Activated naive CD4-positive, alpha-beta T cell treated with anti-CD3 and anti-CD28 coated beads, Interleukin-2, amount 50 U/mL, for 16 hours (primary cell): ENCODE data around the gene MC5R.

Experiments used
- DNase-seq: peaks from one replicate; pipeline ENCODE4 v3.0.0-alpha.2; 2020

Gene MC5R

DNA sequence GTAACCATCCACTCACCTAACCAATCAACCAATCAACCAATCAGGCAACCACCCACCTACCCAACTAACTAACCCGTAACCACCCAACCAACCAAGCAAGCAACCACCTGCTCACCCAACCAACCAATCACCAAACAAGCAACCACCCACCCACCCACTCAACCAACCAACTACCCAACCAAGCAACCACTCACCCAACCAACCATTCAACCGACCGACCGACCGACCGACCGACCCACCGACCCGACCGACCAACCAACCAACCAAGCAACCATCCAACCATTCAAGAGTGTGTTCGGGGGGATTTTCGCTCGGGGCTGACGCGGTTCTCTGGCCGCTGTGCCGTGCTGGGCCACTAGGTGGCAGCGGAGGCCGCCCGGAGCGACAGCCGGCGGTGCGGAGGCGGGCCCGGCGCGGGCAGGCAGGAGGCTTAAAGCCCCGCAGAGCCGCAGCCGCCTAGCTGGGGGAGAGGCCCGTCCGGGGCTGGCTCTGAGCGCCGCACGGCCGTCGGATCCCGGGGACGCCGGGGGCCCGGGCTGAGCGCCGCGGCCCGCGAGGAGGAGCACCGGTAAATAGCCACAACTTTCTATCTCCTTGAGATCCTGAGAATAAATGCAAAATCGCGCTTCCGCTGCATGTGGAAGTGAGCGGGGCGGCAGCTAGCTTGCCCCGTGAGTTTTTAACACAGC is at the start of gene MC5R:
Gene MC5R (plus strand): TSS at position 443 of the 689 bp plus-strand sequence. CDS start 1,617 bp downstream, outside the sequence.
- DNase-seq = peak; percentile 78

DNA sequence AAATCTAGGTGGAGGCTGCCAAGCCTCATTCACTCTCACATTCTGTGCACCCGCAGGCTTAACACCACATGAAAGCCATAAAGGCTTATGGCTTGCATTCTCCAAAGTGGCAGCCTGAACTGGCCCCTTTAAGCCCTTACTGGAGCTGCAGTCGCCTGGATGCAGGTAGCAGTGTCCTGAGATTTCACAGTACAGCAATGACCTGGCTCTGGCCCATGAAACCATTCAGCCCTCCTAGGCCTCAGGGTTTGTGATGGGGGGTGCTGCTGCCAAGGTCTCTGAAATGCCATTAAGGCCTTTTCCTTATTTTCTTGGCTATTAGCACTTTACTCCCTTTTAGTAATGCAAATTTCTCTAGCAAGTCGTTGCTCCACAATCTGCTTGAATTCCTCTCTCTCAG is 48.9 kb upstream of the MC5R start:
- no peak for DNase-seq

DNA sequence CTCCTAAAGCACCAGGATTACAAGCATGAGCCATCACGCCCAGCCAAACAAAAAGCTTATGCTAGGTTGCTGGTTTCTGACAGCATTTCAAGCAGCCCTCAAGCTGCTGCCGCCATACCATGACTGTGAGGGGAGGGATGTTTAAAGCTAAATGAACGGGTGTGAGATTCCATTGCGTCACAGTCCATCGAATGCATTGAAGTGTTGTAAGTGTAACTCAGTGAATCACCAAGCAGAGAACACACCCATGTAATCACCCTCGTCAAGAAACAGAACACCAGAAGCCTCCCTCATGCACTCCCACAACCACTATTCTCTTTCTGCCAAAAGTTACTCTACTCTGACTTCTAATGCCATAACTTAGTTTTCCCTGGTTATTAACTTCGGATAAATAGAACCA is 32.8 kb upstream of the MC5R start:
- no peak for DNase-seq

DNA sequence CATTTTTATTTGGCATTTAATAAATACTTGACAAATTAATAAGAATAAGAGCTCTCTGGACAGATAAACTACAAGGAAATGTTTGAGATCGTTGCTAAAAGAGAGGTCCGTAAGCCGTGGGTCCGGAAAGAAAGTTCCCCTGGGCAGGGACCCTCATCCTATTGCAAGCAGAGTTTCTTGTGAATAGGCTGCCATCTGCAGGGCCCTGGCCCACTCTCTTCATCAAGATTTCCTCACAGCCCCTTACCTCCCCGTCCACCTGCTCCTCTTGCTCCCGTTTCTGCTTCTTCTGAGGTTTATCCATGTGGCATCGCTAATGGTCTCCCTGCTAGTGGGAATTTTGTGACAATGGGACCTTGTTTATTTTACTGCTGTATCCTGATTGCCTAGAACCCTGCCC is 30.1 kb upstream of the MC5R start:
- no peak for DNase-seq

DNA sequence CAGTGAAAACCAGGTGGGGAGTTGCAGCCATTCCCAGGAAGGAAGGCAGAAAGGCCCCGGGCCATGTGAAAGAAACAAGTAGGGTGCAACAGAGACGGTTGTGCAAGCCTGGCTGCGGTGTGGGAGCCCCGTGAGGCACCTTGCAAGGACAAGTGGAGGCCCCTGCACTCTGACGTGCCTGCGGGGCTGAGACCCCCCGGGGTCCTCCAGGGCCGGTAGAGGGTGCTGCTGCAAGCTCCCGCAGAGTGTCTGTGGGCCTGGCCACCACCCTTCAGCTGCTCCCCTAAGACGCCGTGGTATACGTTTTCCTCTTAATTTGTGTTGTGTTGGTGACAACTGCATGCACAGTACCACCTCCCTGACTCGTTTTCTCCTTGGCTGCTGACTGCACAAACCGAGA is 27.4 kb upstream of the MC5R start:
- DNase-seq = no peak

DNA sequence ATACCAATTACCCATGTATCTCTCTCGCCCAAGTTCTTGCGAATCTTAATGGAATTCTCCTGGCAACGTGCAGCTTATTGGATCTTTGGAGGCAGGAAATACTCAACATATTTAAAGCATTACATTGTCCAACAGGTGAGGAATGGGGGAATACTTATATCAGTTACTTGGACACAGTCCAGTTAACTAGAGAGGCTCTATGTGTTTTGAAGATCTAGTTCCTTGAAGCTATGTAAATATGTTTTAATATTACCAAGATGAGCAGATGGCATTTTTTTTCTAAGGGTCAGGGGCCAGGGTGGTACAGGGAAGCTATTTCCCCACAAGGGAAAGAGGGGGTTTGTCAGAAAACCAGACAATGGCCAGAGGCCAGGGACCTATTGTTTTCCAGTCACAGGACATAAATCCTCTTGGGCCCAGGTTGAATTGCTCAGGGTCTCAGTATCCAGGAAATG is 26.8 kb upstream of the MC5R start:
- DNase-seq = no peak

DNA sequence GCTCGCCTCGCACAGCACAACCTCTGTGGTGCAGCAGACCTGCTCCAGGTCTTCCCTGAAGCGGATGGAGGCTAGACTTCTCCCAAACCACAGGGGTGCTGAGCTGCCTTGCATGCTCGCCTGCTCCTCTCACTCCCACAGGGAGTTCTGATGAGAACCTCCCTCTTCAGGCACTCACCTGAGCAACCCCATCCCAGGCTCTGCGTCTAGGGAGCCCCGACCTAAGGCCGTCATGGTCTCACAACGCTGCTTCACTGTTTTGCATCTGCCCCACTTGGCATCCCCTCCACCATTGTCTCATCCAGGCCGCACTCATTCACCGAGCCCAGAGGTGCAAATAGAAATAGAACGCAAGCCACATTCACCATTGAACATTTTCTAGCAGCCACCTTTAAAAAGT is 24.6 kb upstream of the MC5R start:
- no peak for DNase-seq

DNA sequence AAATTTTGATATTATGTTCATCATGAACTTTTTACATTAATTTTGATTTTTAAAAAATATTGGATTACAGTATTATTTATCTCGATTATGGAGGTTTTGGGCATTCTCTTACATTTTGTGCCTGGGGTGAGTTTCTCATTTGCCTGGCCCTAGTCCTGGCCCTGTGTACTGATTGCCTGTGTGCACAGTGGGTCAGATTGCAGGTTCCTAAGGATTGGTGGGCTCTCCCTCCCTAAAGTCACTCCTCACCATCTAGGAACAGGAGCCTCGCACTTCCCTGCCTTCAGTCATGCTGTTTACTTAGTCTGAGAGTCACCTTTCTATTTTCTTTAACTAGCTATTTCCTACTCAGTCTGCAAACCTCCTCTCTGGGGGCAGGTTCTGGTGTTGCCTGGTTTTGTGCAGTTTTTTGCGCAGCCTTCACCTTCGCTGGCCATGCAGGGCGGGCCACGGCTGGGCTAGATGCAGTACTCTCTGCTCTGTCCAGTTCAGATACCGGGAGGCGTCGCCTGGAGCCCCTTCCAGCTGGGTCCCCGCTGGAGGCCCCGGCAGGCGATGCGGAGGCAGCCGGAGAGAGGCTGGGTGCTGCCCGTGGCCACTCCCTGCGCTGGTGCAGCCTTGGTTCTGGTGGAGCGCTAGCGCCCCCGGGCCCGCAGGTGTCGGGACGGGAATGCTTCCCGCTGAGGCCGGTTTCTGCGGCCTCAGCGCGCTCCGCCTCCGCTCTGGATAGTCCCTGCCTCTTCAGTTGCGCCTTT is 23.3 kb upstream of the MC5R start:
- peak; percentile 47 for DNase-seq

DNA sequence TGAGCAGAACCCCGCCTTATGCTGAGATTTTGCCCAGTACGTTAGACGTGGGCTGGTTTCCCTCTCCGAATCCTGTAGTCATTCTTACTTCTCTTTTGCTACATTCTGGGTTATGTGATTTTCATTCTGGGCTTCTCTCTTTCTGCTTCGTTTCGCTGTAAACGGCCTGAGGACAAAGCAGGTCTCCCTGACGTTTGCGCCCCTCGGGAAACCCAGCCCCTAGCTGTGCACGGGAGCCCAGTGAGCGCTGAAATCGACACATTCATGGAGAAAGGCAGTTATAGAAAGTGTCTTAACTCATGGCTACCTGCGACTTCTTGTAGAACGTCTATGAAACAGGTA is 22.7 kb upstream of the MC5R start:
- DNase-seq = no peak

DNA sequence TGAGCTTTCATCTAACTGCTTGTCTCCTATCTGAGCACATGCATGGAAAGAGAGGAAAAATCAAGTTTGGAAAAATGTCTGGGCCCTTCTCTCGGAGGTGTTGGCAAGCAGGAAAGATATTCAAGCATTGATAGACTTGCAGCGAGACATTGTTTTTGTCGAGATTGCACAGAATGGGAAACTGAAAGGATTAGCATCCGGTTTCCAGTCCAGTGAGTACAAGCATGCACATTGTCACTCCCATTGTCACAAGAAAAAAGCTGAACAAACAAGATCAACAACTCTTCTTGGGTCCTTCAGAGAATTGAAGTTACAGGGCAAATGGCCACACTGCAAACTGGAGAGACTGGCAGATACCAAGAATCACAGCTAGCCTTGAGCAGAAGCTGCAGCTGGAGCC is 19.6 kb upstream of the MC5R start:
- DNase-seq = no peak

DNA sequence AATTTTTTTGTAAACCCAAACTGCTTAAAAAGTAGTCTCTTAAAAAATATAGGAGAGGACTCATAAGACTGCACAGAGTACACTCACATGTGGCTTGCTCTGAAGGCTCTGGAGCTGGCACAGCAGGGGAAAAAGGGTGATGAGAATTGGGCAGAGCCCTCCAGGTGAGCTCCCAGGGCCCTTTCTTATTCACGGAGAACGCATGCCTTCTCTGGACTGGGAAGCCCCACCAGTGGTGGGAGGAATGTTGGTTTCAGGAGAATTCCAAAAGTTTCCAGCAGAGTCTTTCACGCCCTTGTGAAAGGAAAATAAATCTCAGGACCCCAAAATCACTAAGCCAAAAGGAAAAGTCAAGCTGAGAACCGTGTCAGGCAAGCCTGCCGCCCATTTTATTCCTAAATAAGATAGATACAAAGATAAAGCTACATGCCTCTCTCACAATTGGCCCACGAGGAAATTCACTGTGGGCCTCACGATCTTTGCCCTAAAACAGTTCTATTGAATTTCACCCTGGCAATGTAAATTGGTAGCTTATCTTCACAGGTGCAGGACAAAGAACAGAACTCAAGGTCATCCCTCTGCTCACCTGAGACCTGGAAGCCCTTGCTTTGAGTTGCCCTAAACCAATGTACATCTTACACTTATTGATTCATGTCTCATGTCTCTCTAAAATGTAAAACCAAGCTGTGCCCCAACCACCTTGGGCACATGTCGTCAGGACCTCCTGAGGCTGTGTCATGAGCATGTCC is 15.5 kb upstream of the MC5R start:
- no peak for DNase-seq

DNA sequence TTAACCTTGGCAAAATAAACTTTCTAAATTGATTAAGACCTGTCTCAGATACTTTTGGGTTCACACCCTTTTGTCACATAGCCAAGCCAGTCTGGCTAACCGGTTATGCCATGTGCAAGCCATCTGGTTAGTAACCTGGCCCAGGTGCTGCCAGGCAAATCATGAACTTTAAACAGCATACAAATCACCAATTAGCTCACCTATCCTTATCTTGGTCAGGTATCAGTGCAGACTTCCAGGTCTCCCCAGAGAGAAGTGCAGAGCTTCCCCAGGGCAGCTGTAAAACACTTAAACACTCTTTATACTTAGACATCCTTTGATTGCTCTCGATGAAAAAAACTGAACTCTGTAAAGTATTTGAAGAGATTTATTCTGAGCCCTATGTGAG is 14.9 kb upstream of the MC5R start:
- no peak for DNase-seq

DNA sequence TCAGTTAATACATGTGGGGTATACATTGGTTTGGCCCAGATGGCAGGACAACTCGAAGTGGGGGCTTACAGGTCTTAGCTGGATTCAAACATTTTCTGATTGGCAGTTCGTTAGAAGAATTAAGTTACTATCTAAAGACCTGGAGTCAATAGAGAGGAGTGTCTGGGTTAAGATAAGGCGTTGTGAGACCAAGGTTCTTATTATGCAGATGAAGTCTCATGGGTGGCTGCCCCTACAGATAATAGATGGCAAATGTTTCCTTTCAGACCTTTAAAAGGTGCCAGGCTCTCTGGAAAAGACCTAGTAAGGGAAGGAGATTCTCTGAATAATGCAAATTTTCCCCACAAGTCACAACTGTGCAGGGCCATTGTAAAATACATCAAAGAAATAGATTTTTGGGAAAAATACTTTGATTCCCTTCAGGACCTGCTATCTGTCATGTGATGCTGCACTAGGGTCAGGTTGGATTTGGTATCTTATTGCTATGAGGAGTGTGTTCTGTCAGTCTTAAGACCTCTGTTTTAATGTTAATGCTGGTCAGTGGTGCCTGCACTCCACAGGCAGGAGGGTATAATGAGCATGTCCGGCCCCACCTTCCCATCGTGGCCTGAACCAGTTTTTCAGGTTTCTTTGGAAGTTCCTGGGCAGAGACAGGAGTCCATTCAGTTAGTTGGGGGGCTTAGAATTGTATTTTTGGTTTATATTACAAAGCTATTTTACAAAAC is 14.3 kb upstream of the MC5R start:
- DNase-seq = no peak

DNA sequence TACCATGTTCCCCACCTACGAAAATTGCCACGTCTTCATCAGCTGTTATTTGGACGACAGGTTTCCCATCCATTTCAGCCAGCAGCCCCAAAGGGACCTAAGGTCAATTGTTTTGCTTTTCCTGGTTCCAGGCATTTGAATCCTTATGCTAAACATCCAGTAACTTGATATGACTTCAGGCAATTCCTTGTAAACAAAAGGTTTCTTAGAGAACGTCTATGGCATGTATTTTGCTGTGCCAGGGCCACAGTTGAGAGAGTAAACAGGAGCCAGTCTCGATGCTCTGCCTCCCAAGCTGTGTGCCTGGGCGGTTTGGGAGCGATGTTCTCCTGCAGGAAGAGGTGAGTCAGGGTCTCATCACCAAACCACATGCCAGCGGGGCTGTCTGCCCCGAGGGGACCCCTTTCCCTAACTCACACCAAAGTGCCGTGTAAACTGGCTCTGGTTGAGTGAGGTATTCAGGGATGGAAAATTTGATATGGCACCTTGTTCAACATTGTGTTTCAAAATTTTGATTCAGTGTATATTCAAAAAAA is 12.9 kb upstream of the MC5R start:
- no peak for DNase-seq

DNA sequence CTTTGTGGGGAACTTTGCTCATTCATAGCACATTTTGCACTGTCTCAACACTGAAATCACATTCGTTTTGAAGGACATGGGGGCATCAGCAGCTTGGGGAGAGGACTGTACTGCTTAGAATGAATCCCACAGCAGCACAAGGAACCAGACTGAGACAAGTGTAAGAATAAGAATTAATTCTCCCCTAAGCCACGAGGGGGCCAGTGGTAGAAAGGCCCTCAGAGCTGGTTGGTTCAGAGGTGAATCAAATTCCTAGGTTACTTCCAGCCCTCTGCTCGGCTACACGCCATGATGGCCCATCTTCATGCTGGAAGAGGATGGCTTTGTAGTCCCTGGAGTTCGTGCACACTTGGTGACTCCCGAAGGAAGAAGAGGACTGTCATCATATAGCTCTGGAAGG is 12.0 kb upstream of the MC5R start:
- no peak for DNase-seq

DNA sequence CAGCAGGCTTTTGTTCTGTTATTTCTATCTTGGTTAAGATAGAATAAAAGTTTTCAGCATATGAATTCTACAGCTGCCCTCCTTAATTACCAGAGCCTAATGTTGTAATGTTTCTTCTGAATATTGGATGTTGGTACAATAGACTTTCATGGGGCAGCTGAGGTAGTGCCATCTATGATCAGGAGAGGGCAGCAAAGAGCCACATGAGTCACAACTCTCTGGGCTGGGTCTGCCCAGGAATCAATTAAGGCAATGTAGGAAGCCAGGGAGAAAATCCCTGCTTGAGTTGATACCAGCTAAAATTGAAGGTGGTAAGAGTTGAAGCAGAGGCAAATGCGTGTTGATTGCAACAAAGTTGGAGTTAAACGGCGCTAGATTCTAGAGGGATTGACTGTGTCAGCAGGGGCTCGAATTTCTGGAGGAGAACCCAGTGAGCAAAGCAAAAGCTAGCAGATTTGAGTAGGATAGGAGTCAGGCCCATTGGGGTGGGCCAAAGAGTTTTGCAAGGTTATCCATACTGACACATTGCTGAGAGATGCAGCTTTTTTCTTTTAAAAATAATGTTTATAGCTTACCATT is 10.6 kb upstream of the MC5R start:
- DNase-seq = peak; percentile 57

DNA sequence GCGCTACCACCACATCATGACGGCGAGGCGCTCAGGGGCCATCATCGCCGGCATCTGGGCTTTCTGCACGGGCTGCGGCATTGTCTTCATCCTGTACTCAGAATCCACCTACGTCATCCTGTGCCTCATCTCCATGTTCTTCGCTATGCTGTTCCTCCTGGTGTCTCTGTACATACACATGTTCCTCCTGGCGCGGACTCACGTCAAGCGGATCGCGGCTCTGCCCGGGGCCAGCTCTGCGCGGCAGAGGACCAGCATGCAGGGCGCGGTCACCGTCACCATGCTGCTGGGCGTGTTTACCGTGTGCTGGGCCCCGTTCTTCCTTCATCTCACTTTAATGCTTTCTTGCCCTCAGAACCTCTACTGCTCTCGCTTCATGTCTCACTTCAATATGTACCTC is 2.3 kb downstream of the MC5R start:
- DNase-seq = no peak

DNA sequence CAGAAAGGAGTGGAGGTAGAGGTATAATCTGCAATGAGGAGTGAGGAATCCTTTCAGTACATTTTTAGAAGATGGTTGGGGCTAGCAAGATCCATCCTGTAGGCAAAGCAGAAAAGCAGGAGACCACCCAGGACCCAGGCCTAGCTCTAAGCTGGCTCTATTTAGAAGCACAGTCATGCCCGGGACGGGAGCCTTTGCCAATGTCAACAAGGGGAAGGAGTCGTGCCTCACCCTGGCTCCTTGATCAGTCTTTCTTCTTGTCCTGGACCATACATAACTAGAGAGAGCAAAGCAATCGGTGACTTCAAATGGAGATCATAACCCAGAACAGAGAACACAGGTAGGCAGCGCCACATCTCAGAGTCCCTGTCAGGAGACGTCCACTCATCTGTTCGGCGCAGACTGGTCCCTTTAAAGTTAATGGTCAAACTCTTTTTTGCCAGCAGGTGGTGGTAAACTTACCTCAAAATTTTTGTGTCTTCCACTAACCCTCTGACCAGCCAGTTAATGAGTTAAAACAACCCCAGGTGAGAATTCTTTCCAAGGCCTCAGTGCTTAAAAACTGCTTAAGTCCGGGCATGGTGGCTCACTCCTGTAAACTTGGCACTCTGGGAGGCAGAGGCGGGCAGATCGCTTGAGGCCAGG is 8.0 kb downstream of the MC5R start:
- no peak for DNase-seq

DNA sequence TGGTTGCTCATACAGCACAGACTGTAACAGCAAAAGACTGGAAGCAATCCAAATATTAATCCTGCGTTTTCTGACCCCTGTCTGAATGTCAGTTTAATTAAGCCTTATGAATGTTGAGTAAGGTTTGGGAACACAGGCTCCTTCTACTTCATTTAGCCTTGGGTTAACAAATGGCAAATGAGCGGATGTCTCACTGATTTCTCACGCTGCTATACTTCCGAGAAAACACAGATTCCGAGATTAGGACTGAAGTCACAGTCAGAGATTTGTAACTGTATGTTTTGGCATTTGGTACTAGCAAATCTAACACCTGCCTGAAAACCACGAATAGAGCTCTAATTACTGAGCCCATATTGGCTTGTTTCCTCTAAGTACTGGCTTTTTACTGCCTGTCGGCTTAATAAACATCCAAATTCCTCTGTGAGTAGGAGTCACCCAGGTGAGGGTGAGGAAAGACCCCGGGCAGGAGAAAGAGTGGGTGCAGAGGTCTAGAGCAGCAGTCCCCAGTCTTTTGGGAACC is 10.6 kb downstream of the MC5R start:
- DNase-seq = no peak

DNA sequence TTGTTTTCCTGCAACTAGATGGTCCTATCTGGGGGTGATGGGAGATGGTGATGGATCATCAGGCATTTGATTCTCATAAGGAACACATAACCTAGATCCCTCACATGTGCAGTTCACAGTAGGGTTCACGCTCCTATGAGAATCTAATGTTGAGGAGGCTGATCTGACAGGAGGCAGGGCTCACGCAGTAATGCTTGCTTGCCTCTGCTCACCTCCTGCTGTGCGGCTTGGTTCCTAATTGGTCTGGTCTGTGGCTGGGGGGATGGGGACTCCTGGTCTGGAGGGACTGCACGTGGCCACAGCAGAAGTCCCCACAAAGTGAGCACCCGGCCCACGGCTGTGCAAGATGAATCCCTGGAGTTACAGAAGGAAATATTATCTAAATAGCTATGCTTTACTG is 11.3 kb downstream of the MC5R start:
- DNase-seq = no peak

DNA sequence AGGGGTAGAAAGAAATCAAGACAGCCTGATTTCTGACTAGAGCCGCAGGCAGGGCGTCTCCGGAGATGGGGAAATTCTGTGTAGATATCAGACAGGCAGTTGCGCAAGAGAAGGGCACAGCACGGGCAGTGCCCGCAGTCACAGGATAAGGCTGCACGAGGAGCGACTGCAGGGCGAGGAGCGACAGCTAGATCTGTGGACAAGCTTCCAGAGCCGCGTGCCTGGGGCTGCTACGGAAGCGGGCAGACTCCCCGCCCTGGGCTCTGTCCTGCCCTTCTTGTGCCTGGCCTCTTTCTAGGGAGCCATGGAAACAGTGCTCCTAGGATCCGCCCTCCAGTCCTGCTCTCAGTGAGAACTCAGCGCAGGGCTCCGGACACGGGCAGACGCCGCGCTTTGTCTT is 12.6 kb downstream of the MC5R start:
- no peak for DNase-seq

DNA sequence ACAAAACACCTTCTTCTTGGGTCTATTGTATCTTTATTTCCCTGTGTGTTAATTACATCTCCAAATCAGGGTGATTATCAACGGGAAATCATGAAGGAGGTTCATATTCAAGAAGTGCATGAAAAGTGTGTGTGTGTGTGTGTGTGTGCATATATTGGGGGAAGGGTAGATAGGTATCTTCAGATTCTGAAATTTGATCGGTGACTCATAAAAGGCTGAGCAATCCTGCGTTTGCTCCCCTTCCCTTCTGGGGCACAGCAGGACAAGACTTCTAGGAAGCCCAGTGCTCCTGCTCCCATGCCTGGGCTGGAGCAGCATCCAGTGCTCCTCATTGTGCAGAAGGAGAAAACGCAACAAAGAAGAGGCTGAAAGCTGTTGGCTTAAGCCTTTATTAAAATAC is 25.8 kb downstream of the MC5R start:
- DNase-seq = no peak
